Endothelial cell of umbilical vein (primary cell): Measurements from ENCODE around the gene KCNMB2. TPM values are rescaled to one million over a fixed set of nuclear protein-coding genes. Genes with fewer than 3 reads are reported as not detected.

Experiments used
- BruUV-seq: library from RNA; stranded (reverse); fragments of 400-500 nt; replicated peaks from 2 replicates; lab custom pipeline; 2021; lab: Mats Ljungman, UMichigan
- CTCF ChIA-PET: fragments of 300-600, 350-600 bp; sonication (Branson Sonifier 250); formaldehyde crosslinking; loops from one replicate; lab custom pipeline; 2021; ENCODE audit warnings: antibody characterized with exemption, inconsistent platforms; lab: Charles Lee
- POLR2A ChIA-PET: fragments of 300-600, 350-600 bp; sonication (Branson Sonifier 250); formaldehyde crosslinking; loops from one replicate; lab custom pipeline; 2021; ENCODE audit warnings: antibody characterized with exemption, inconsistent platforms; lab: Charles Lee
- DNase-seq: peaks from one replicate; pipeline ENCODE4 v3.0.0-alpha.2; 2011; ENCODE audit warnings: low read depth, low spot score
- FAIRE-seq: peaks from 2 replicates; lab custom pipeline; 2011; peaks lifted over from hg19 to GRCh38; lab: Jason Lieb, UNC
- H2AFZ ChIP-seq: 2 replicates; pipeline ENCODE4 v1.6.0; 2012; ENCODE audit warnings: low read depth, low read length, control low read depth, inconsistent platforms
- H3K27ac ChIP-seq: 2 replicates; pipeline ENCODE4 v1.5.1; 2011; ENCODE audit warnings: low read depth, mild to moderate bottlenecking, control low read depth, low read length, moderate library complexity; ENCODE audit not compliant: insufficient read depth
- H3K27me3 ChIP-seq, 2 experiments: 2 replicates each; pipeline versions ENCODE4 v1.6.0 to v1.6.1; 2011; ENCODE audit warnings: low read length in 2 of 2, mixed read lengths in 1 of 2; ENCODE audit not compliant: control insufficient read depth in 2 of 2, insufficient read depth in 2 of 2
- H3K36me3 ChIP-seq, 2 experiments: 2 replicates in 1 of 2; 3 replicates in 1 of 2; pipeline ENCODE4 v1.5.1; 2011; ENCODE audit warnings: low read length in 2 of 2, mild to moderate bottlenecking in 1 of 2, moderate library complexity in 1 of 2; ENCODE audit not compliant: control insufficient read depth in 2 of 2, insufficient read depth in 2 of 2; ENCODE audit errors: extremely low read depth in 1 of 2
- H3K4me1 ChIP-seq: 3 replicates; pipeline ENCODE4 v1.5.1; 2011; ENCODE audit warnings: mild to moderate bottlenecking, low read length; ENCODE audit not compliant: control insufficient read depth, insufficient read depth; ENCODE audit errors: extremely low read depth
- H3K4me2 ChIP-seq: 2 replicates; pipeline ENCODE4 v1.6.1; 2011; ENCODE audit warnings: low read length, control low read depth, mixed read lengths; ENCODE audit not compliant: insufficient read depth
- H3K4me3 ChIP-seq, 3 experiments: fragments of 200-600 bp in 1 of 3; sonication (generic), shearing (Covaris generic) in 1 of 3; replicated peaks in 1 of 3; 2 replicates each; pipeline ENCODE4 v1.5.1; 2011 to 2016; ENCODE audit warnings: control low read depth in 3 of 3, low read length in 3 of 3, mild to moderate bottlenecking in 2 of 3, inconsistent platforms in 1 of 3, low read depth in 1 of 3, moderate library complexity in 1 of 3; ENCODE audit not compliant: insufficient read depth in 1 of 3
- H3K79me2 ChIP-seq: 2 replicates; pipeline ENCODE4 v1.6.0; 2012; ENCODE audit warnings: low read length, inconsistent platforms; ENCODE audit not compliant: control insufficient read depth, insufficient read depth
- H3K9ac ChIP-seq: replicated peaks from 2 replicates; pipeline ENCODE3; 2011; ENCODE audit warnings: low read length, control low read depth; ENCODE audit not compliant: insufficient read depth; ENCODE audit errors: extremely low read depth
- H3K9me1 ChIP-seq: replicated peaks from 3 replicates; pipeline ENCODE4 v1.6.0; 2011; ENCODE audit warnings: mild to moderate bottlenecking, low read length; ENCODE audit not compliant: control insufficient read depth, insufficient read depth; ENCODE audit errors: extremely low read depth
- H3K9me3 ChIP-seq: replicated peaks from 2 replicates; pipeline ENCODE4 v1.5.1; 2012; ENCODE audit warnings: low read length, inconsistent platforms; ENCODE audit not compliant: control insufficient read depth, insufficient read depth
- H4K20me1 ChIP-seq: replicated peaks from 2 replicates; pipeline ENCODE3; 2011; ENCODE audit warnings: mild to moderate bottlenecking, low read length; ENCODE audit not compliant: control insufficient read depth, insufficient read depth; ENCODE audit errors: extremely low read depth
- EZH2 ChIP-seq: IDR thresholded peaks from 2 replicates; pipeline ENCODE4 v1.6.1; 2012; ENCODE audit warnings: borderline replicate concordance, low read depth, mild to moderate bottlenecking, moderate library complexity, low read length, inconsistent platforms; ENCODE audit not compliant: severe bottlenecking
- FOS ChIP-seq: IDR thresholded peaks from 2 replicates; pipeline ENCODE4 v1.6.1; 2011; ENCODE audit warnings: mild to moderate bottlenecking, low read length, moderate library complexity, borderline replicate concordance; ENCODE audit not compliant: insufficient read depth
- GATA2 ChIP-seq: IDR thresholded peaks from 2 replicates; pipeline ENCODE4 v1.7.0; 2011; ENCODE audit warnings: low read depth, mild to moderate bottlenecking, moderate library complexity, mixed read lengths, low read length; ENCODE audit not compliant: insufficient read length, insufficient read depth
- JUN ChIP-seq: IDR thresholded peaks from 2 replicates; pipeline ENCODE4 v1.6.1; 2011; ENCODE audit warnings: borderline replicate concordance, low read depth; ENCODE audit not compliant: insufficient read length, insufficient read depth
- MYC ChIP-seq: IDR thresholded peaks from one replicate; pipeline ENCODE4 v1.6.1; 2011; ENCODE audit warnings: mild to moderate bottlenecking, low read depth, low read length
- POLR2A ChIP-seq: IDR thresholded peaks from 2 replicates; pipeline ENCODE4 v1.6.1; 2012; ENCODE audit warnings: low read depth, mild to moderate bottlenecking, control low read depth, low read length
- POLR2AphosphoS5 ChIP-seq: IDR thresholded peaks from 2 replicates; pipeline ENCODE4 v1.6.1; 2012; ENCODE audit warnings: low read depth, mild to moderate bottlenecking, control low read depth, low read length, moderate library complexity; ENCODE audit not compliant: insufficient read depth
- dilution Hi-C: fragments of 300-500 bp; cut with MboI; formaldehyde crosslinking; loops from one replicate; pipeline ENCODE4 v1.15.0; 2019; ENCODE audit warnings: low sequenced_read_pairs; ENCODE audit not compliant: extremely low pct_ligation_motif_present
- intact Hi-C: fragments of 100-400 bp; cut with micrococcal nuclease; formaldehyde crosslinking; loops from one replicate; pipeline ENCODE4 v1.10.0; 2022
- polyA plus RNA-seq, 4 experiments: library from polyadenylated mRNA; depleted of rRNA in 3 of 4; stranded (reverse) in 3 of 4; unstranded in 1 of 4; fragments of >200 nt; gene quantifications; 2 replicates each; pipeline versions ENCODE4 v1.2.1 to v1.2.3, GENCODE V29; 2011 to 2012; ENCODE audit warnings: missing spikeins in 1 of 4
- total RNA-seq: library from RNA; stranded (reverse); gene quantifications from 2 replicates; pipeline ENCODE4 v1.2.3, GENCODE V29; 2021
- TF ChIP-seq, protein P1 (sequence below): IDR thresholded peaks from 2 replicates; pipeline ENCODE4 v1.6.1; 2011; ENCODE audit not compliant: insufficient read depth, insufficient read length
- TF ChIP-seq, protein P2 (sequence below), 2 donors: IDR thresholded peaks; 1 replicate in 1 of 2; 2 replicates in 1 of 2; pipeline ENCODE4 v1.5.1; 2011; ENCODE audit warnings: low read length in 2 of 2, mild to moderate bottlenecking in 2 of 2, moderate library complexity in 2 of 2, control low read depth in 1 of 2, inconsistent platforms in 1 of 2, low read depth in 1 of 2; ENCODE audit not compliant: insufficient read depth in 1 of 2; ENCODE audit errors: extremely low read depth in 1 of 2

Gene KCNMB2
- total and polyA plus RNA-seq, 2 donors (not counting 3 experiments of a cell fraction or from before 2014, with no cell fraction given) = not detected

DNA sequence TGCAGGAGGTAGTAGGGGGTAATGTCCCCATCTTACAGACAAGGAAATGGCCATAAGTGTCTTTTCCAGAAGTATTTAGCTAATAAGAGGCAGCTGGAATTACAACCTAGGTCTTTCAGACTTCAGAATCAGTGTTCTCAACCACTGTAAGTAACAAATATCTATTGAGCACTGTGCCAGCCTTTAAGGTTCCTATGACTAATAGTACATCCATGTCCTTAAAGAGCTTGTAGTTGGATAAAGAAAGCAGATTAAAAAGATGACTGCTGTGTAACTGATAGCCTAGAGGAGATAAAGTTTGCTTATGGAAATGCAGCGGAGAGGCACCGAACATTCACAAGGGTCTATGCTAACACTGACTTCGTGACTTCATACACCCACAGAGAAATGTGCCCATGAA, 136.0 kb downstream of the KCNMB2 start:
- intact Hi-C loops = no loop called here
- ChIA-PET CTCF (no interaction called here), POLR2A (no interaction called here)
- no peaks in the 10 kb centered on the region for H3K4me1 ChIP-seq
- no peaks in the 10 kb centered on the region for H3K9me1 ChIP-seq
- BruUV-seq = no TSS peak
- H3K27me3 ChIP-seq = no peaks in the 10 kb centered on the region
- H3K79me2 ChIP-seq = no peaks in the 10 kb centered on the region
- no peak overlapping the region for H3K27ac ChIP-seq
- dilution Hi-C loops = no loop called here
- DNase-seq (no peak), FAIRE-seq (no peak)
- H3K36me3 ChIP-seq = no peaks in the 10 kb centered on the region
- H2AFZ ChIP-seq = no peak overlapping the region
- no peak overlapping the region for H3K9ac ChIP-seq
- TF ChIP-seq MYC = no peak
- no peak for TF ChIP-seq EZH2
- no peak for TF ChIP-seq POLR2AphosphoS5
- no peak for TF ChIP-seq GATA2
- TF ChIP-seq JUN = no peak
- TF ChIP-seq POLR2A = no peak
- TF ChIP-seq, protein P1, sequence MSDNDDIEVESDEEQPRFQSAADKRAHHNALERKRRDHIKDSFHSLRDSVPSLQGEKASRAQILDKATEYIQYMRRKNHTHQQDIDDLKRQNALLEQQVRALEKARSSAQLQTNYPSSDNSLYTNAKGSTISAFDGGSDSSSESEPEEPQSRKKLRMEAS = no peak
- TF ChIP-seq FOS = no peak
- TF ChIP-seq, protein P2, sequence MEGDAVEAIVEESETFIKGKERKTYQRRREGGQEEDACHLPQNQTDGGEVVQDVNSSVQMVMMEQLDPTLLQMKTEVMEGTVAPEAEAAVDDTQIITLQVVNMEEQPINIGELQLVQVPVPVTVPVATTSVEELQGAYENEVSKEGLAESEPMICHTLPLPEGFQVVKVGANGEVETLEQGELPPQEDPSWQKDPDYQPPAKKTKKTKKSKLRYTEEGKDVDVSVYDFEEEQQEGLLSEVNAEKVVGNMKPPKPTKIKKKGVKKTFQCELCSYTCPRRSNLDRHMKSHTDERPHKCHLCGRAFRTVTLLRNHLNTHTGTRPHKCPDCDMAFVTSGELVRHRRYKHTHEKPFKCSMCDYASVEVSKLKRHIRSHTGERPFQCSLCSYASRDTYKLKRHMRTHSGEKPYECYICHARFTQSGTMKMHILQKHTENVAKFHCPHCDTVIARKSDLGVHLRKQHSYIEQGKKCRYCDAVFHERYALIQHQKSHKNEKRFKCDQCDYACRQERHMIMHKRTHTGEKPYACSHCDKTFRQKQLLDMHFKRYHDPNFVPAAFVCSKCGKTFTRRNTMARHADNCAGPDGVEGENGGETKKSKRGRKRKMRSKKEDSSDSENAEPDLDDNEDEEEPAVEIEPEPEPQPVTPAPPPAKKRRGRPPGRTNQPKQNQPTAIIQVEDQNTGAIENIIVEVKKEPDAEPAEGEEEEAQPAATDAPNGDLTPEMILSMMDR (IDR thresholded peaks at IDR 0.05; ENCODE audit: extremely low read depth in 1 of 2, insufficient read depth in 1 of 2, low read depth in 1 of 2, low read length in 2 of 2) = no peak
- H4K20me1 ChIP-seq = no peaks in the 10 kb centered on the region
- H3K4me2 ChIP-seq = no peak overlapping the region
- no peaks in the 10 kb centered on the region for H3K9me3 ChIP-seq
- H3K4me3 ChIP-seq = no peak overlapping the region
